Measurements from ENCODE around the gene CD300LD. TPM values are rescaled to one million over a fixed set of nuclear protein-coding genes. Genes with fewer than 3 reads are reported as not detected.

The CD300LD gene
- total and polyA plus RNA-seq, 2 donors (not counting 1 experiment from before 2014, with no cell fraction given): not detected

GRCh38 chr17:74547264-74547663, 44.8 kb downstream of the CD300LD start:
- no peak for DNase-seq (ENCODE audit: low read depth in 2 of 2)
- no peaks in the 10 kb centered on the region for H3K79me2 ChIP-seq (ENCODE audit: control insufficient read depth, insufficient read depth, low read length)
- no peaks in the 10 kb centered on the region for H3K27me3 ChIP-seq (ENCODE audit: control insufficient read depth, insufficient read depth, low read length)
- H3K4me3 ChIP-seq (replicated peaks in 1 of 4; ENCODE audit: control extremely low read depth in 1 of 4, insufficient read depth in 1 of 4, low read depth in 3 of 4, low read length in 4 of 4): no peak overlapping the region
- no peak overlapping the region for H3K27ac ChIP-seq (ENCODE audit: insufficient read depth, low read length)
- H3K9ac ChIP-seq (ENCODE audit: insufficient read depth, low read length): no peak overlapping the region
- TF ChIP-seq EZH2 (IDR thresholded peaks at IDR 0.05; ENCODE audit: low read length, missing control alignments): no peak
- H4K20me1 ChIP-seq (ENCODE audit: control insufficient read depth, extremely low read depth, insufficient read depth, low read length): no peaks in the 10 kb centered on the region
- no peaks in the 10 kb centered on the region for H3K4me1 ChIP-seq (ENCODE audit: control insufficient read depth, extremely low read depth, insufficient read depth, low read length)
- H3K9me3 ChIP-seq (ENCODE audit: control insufficient read depth, insufficient read depth, low read depth, low read length): no peaks in the 10 kb centered on the region
- H3K36me3 ChIP-seq (ENCODE audit: control insufficient read depth, insufficient read depth, low read length): no peaks in the 10 kb centered on the region
- H3K4me2 ChIP-seq (ENCODE audit: extremely low read depth, insufficient read depth, low read length): no peak overlapping the region
- H2AFZ ChIP-seq (ENCODE audit: low read length): no peak overlapping the region

- Histone ChIP-seq H4K20me1 (ENCODE audit: control insufficient read depth, extremely low read depth, insufficient read depth, low read length) (no peaks in the 10 kb centered on the region), H3K4me3 (replicated peaks in 1 of 4; ENCODE audit: control extremely low read depth in 1 of 4, insufficient read depth in 1 of 4, low read depth in 3 of 4, low read length in 4 of 4) (no peak overlapping the region), H3K9me3 (ENCODE audit: control insufficient read depth, insufficient read depth, low read depth, low read length) (no peaks in the 10 kb centered on the region), H3K36me3 (ENCODE audit: control insufficient read depth, insufficient read depth, low read length) (no peaks in the 10 kb centered on the region), H3K9ac (ENCODE audit: insufficient read depth, low read length) (no peak overlapping the region), H2AFZ (ENCODE audit: low read length) (no peak overlapping the region), H3K27me3 (ENCODE audit: control insufficient read depth, insufficient read depth, low read length) (no peaks in the 10 kb centered on the region), H3K79me2 (ENCODE audit: control insufficient read depth, insufficient read depth, low read length) (no peaks in the 10 kb centered on the region), H3K27ac (ENCODE audit: insufficient read depth, low read length) (no peak overlapping the region), H3K4me1 (ENCODE audit: control insufficient read depth, extremely low read depth, insufficient read depth, low read length) (no peaks in the 10 kb centered on the region), H3K4me2 (ENCODE audit: extremely low read depth, insufficient read depth, low read length) (no peak overlapping the region)
- no peak for TF ChIP-seq EZH2 (IDR thresholded peaks at IDR 0.05; ENCODE audit: low read length, missing control alignments)
- no peak for TF ChIP-seq CTCF (conservative IDR thresholded peaks at IDR 0.05 in 1 of 2, IDR thresholded peaks at IDR 0.05 in 1 of 2; ENCODE audit: low read depth in 1 of 2, low read length in 2 of 2)
- no peak for DNase-seq (ENCODE audit: low read depth in 2 of 2)
Observed at GRCh38 chr17:74546586-74546985, 45.5 kb downstream of the CD300LD start.

- no peak within 1 kb of the TSS for H3K9ac ChIP-seq (ENCODE audit: insufficient read depth, low read length)
- H4K20me1 ChIP-seq (ENCODE audit: control insufficient read depth, extremely low read depth, insufficient read depth, low read length): no peaks in the 10 kb centered on the region
- no peaks in the 10 kb centered on the region for H3K9me3 ChIP-seq (ENCODE audit: control insufficient read depth, insufficient read depth, low read depth, low read length)
- H3K36me3 ChIP-seq (ENCODE audit: control insufficient read depth, insufficient read depth, low read length): no peaks in the 10 kb centered on the region
- H3K79me2 ChIP-seq (ENCODE audit: control insufficient read depth, insufficient read depth, low read length): no peaks in the 10 kb centered on the region
- no peaks in the 10 kb centered on the region for H3K27me3 ChIP-seq (ENCODE audit: control insufficient read depth, insufficient read depth, low read length)
- no peaks in the 10 kb centered on the region for H3K4me1 ChIP-seq (ENCODE audit: control insufficient read depth, extremely low read depth, insufficient read depth, low read length)
- no peak for DNase-seq (ENCODE audit: low read depth in 2 of 2)
- H2AFZ ChIP-seq (ENCODE audit: low read length): no peak within 1 kb of the TSS
- H3K4me3 ChIP-seq (replicated peaks in 1 of 4; ENCODE audit: control extremely low read depth in 1 of 4, insufficient read depth in 1 of 4, low read depth in 3 of 4, low read length in 4 of 4): no peak within 1 kb of the TSS
- TF ChIP-seq CTCF (conservative IDR thresholded peaks at IDR 0.05 in 1 of 2, IDR thresholded peaks at IDR 0.05 in 1 of 2; ENCODE audit: low read depth in 1 of 2, low read length in 2 of 2) (no peak), EZH2 (IDR thresholded peaks at IDR 0.05; ENCODE audit: low read length, missing control alignments) (no peak)
- H3K4me2 ChIP-seq (ENCODE audit: extremely low read depth, insufficient read depth, low read length): no peak within 1 kb of the TSS
- H3K27ac ChIP-seq (ENCODE audit: insufficient read depth, low read length): no peak within 1 kb of the TSS
Observed at GRCh38 chr17:74545843-74546230, 46.2 kb downstream of the CD300LD start, which contains the start of gene CD300C. Gene CD300C (minus strand): TSS chr17:74546115. CDS start chr17:74545782, 333 bp downstream.
